GM12878 (cell line): Measurements from ENCODE around the gene BIRC7. TPM values are rescaled to one million over a fixed set of nuclear protein-coding genes. Genes with fewer than 3 reads are reported as not detected.

Source experiments
- ATAC-seq: fragments of 200-7000 bp; cut with Tn5 transposase; 3 replicates; pipeline ENCODE4 v1.9.1; 2020; ENCODE audit warnings: mild to moderate bottlenecking, moderate library complexity
- BruUV-seq: library from RNA; stranded (reverse); fragments of 400-500 nt; replicated peaks from 2 replicates; lab custom pipeline; 2021; lab: Mats Ljungman, UMichigan
- CTCF ChIA-PET: fragments of 300-600 bp; sonication (Branson Sonifier 250); formaldehyde crosslinking; extraction: SDS; loops from one replicate; lab custom pipeline; 2021; ENCODE audit warnings: inconsistent platforms; lab: Yijun Ruan, JAX
- POLR2A ChIA-PET: fragments of 350-600 bp; formaldehyde crosslinking; extraction: SDS; loops from one replicate; lab custom pipeline; 2021; ENCODE audit warnings: inconsistent platforms; lab: Charles Lee
- RAD21 ChIA-PET: fragments of 300-600 bp; sonication (Branson Sonifier 250); formaldehyde crosslinking; loops from one replicate; lab custom pipeline; 2023; ENCODE audit warnings: antibody characterized with exemption; ENCODE audit not compliant: unreplicated experiment; lab: Charles Lee
- SMC1A ChIA-PET: fragments of 300-600 bp; sonication (Branson Sonifier 250); formaldehyde crosslinking; loops from one replicate; lab custom pipeline; 2023; ENCODE audit not compliant: unreplicated experiment, uncharacterized antibody; lab: Charles Lee
- DNase-seq: peaks from one replicate; pipeline ENCODE4 v3.0.0-alpha.2; 2011; ENCODE audit warnings: low read depth, low spot score
- FAIRE-seq: peaks from 3 replicates; lab custom pipeline; 2011; peaks lifted over from hg19 to GRCh38; lab: Jason Lieb, UNC
- H2AFZ ChIP-seq: 2 replicates; pipeline ENCODE4 v1.6.0; 2011; ENCODE audit warnings: low read depth, low read length, control low read depth; ENCODE audit not compliant: control insufficient read depth
- H3K27ac ChIP-seq: 2 replicates; pipeline ENCODE4 v1.5.1; 2011; ENCODE audit warnings: control low read depth; ENCODE audit not compliant: control insufficient read depth, insufficient read depth
- H3K27me3 ChIP-seq, 2 experiments: replicated peaks in 1 of 2; 2 replicates each; pipeline versions ENCODE4 v1.6.0 to v1.6.1; 2011; ENCODE audit warnings: low read length in 1 of 2; ENCODE audit not compliant: control insufficient read depth in 2 of 2, insufficient read depth in 2 of 2
- H3K36me3 ChIP-seq, 2 experiments: 2 replicates each; pipeline ENCODE4 v1.5.1; 2011; ENCODE audit warnings: low read length in 1 of 2; ENCODE audit not compliant: control insufficient read depth in 2 of 2, insufficient read depth in 2 of 2
- H3K4me1 ChIP-seq: 2 replicates; pipeline ENCODE4 v1.6.1; 2011; ENCODE audit warnings: mild to moderate bottlenecking, low read length, moderate library complexity, mixed read lengths; ENCODE audit not compliant: control insufficient read depth, insufficient read depth
- H3K4me2 ChIP-seq: 2 replicates; pipeline ENCODE4 v1.6.0; 2011; ENCODE audit warnings: control low read depth; ENCODE audit not compliant: control insufficient read depth, insufficient read depth
- H3K4me3 ChIP-seq: fragments of 200-600 bp; sonication (generic); 2 replicates; pipeline ENCODE4 v1.5.1; 2016
- H3K79me2 ChIP-seq: 2 replicates; pipeline ENCODE4 v1.6.0; 2011; ENCODE audit warnings: low read length; ENCODE audit not compliant: control insufficient read depth, insufficient read depth
- H3K9ac ChIP-seq: 2 replicates; pipeline ENCODE4 v1.8.0; 2011; ENCODE audit warnings: low read length, control low read depth, mixed read lengths; ENCODE audit not compliant: control insufficient read depth, insufficient read depth
- H3K9me3 ChIP-seq: replicated peaks from 3 replicates; pipeline ENCODE4 v1.5.1; 2011; ENCODE audit warnings: mild to moderate bottlenecking, low read length; ENCODE audit not compliant: control insufficient read depth, insufficient read depth
- H4K20me1 ChIP-seq: 2 replicates; pipeline ENCODE4 v1.6.0; 2011; ENCODE audit not compliant: control insufficient read depth, insufficient read depth
- HDAC6 ChIP-seq: fragments of 200-600 bp; sonication (generic); IDR thresholded peaks from one replicate; pipeline ENCODE4 v1.8.0; 2017; ENCODE audit warnings: antibody characterized with exemption; ENCODE audit not compliant: unreplicated experiment
- IKZF1 ChIP-seq: fragments of 450-650 bp; conservative IDR thresholded peaks from 2 replicates; pipeline ENCODE4 v1.6.1; 2017; ENCODE audit warnings: antibody characterized with exemption, mild to moderate bottlenecking
- IRF3 ChIP-seq: fragments of 450-650 bp; IDR thresholded peaks from 2 replicates; pipeline ENCODE4 v1.6.1; 2014; ENCODE audit warnings: mild to moderate bottlenecking
- NR2C2 ChIP-seq: IDR thresholded peaks from 2 replicates; pipeline ENCODE4 v1.6.1; 2011; ENCODE audit warnings: borderline replicate concordance, low read depth; ENCODE audit not compliant: control insufficient read depth, insufficient read length
- NRF1 ChIP-seq: conservative IDR thresholded peaks from 2 replicates; pipeline ENCODE4 v1.6.1; 2011; ENCODE audit warnings: mild to moderate bottlenecking, low read depth, low read length, improper control_type of control experiment
- TCF7 ChIP-seq: IDR thresholded peaks from 2 replicates; pipeline ENCODE4 v1.6.1; 2014; ENCODE audit warnings: antibody characterized with exemption, borderline replicate concordance
- WGBS: methylation state at CpG from one replicate; pipeline ENCODE4 v1.1.6; 2016; ENCODE audit warnings: low lambda C conversion rate; ENCODE audit not compliant: insufficient replicate concordance, insufficient coverage; ENCODE audit errors: missing lambda C conversion rate; 5-methylcytosine and 5-hydroxymethylcytosine counted together
- in situ Hi-C: fragments of 300-500 bp; cut with MboI; formaldehyde crosslinking; loops from 9 replicates; pipeline ENCODE4 v1.14.3; 2018; ENCODE audit warnings: mixed read lengths
- intact Hi-C: fragments of 100-400 bp; cut with micrococcal nuclease; formaldehyde crosslinking; loops from one replicate; pipeline ENCODE4 v1.14.2; 2022; ENCODE audit not compliant: unreplicated experiment
- polyA plus RNA-seq, 11 experiments: library from polyadenylated mRNA; depleted of rRNA in 4 of 11; unstranded in 6 of 11; stranded (reverse) in 5 of 11; fragments of >200 nt; fragmentation: Nextera tagmentation in 4 of 11; fragmentation: Illumina TruSeq in 1 of 11; extraction: Ambion mirVana in 4 of 11; extraction: Trizol in 1 of 11; gene quantifications; 1 replicate in 1 of 11; 2 replicates in 10 of 11; pipeline versions ENCODE4 v1.2.1 to v1.2.3, GENCODE V29; 2011 to 2016; ENCODE audit warnings: inconsistent platforms in 2 of 11, missing spikeins in 2 of 11, low read depth in 1 of 11
- total RNA-seq, 4 experiments: library from RNA; depleted of rRNA in 3 of 4; stranded (reverse); fragments of >200 nt in 3 of 4; fragmentation: Illumina TruSeq in 1 of 4; extraction: Trizol in 1 of 4; gene quantifications; 2 replicates each; pipeline versions ENCODE4 v1.2.1 to v1.2.3, GENCODE V29; 2013 to 2021
- TF ChIP-seq, protein P1 (sequence below): IDR thresholded peaks from 2 replicates; pipeline ENCODE4 v1.6.1; 2011; ENCODE audit warnings: borderline replicate concordance, low read depth, mild to moderate bottlenecking, moderate library complexity, low read length; ENCODE audit not compliant: insufficient read depth, poor library complexity, severe bottlenecking
- TF ChIP-seq, protein P2 (sequence below): fragments of 450-650 bp; formaldehyde crosslinking; IDR thresholded peaks from 2 replicates; pipeline ENCODE4 v1.4.0; 2020; ENCODE audit warnings: mild to moderate bottlenecking, moderate library complexity

BIRC7 gene
- total and polyA plus RNA-seq, 10 of the 15 experiments (the other 5 are each of a cell fraction or from before 2014, with no cell fraction given) = 0.31 TPM; not detected in 9

DNA sequence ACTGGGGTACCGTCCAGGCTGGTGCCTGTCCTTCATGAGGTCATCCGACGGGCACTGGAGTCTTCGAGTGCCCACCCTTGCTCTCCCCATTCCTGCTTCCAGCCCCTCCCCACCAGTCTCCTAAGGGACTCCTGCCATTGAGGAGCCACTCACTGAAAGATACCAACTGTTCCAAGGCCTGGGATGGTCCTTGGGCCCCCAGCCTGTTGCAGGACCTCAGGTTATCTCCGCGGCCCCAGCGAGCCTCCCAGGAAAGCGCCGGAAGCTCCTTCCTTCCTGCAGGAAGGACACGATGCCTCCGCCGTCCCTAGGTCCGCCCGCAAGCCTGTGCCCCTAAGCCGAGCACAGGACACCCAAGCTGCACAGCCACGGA, 17.3 kb downstream of the BIRC7 start:
- BruUV-seq = no TSS peak
- RAD21 ChIA-PET = no interaction called here
- no peak for ATAC-seq
- Histone ChIP-seq H3K4me1 (no peaks in the 10 kb centered on the region), H3K4me3 (no peak overlapping the region), H2AFZ (no peak overlapping the region), H4K20me1 (no peaks in the 10 kb centered on the region; the same call in 1 of the 2 replicates), H3K9me3 (no peaks in the 10 kb centered on the region), H3K27me3 (peaks cover 0 to 9% of the 10 kb centered on the region in 2 experiments), H3K4me2 (no peak overlapping the region), H3K79me2 (no peaks in the 10 kb centered on the region), H3K36me3 (no peaks in the 10 kb centered on the region), H3K27ac (no peak overlapping the region), H3K9ac (no peak overlapping the region)
- in situ Hi-C loops = no loop called here
- TF ChIP-seq, protein P1, sequence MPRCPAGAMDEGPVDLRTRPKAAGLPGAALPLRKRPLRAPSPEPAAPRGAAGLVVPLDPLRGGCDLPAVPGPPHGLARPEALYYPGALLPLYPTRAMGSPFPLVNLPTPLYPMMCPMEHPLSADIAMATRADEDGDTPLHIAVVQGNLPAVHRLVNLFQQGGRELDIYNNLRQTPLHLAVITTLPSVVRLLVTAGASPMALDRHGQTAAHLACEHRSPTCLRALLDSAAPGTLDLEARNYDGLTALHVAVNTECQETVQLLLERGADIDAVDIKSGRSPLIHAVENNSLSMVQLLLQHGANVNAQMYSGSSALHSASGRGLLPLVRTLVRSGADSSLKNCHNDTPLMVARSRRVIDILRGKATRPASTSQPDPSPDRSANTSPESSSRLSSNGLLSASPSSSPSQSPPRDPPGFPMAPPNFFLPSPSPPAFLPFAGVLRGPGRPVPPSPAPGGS = no peak
- TF ChIP-seq NRF1 = no peak
- FAIRE-seq = no peak
- WGBS = 27% methylated on average over 15 of the region's 16 CpGs
- SMC1A ChIA-PET = no interaction called here
- no peak for DNase-seq
- CTCF ChIA-PET = no interaction called here
- POLR2A ChIA-PET = no interaction called here
- intact Hi-C loops = no loop called here

GRCh38 chr20:63253438-63254231, 17.9 kb downstream of the BIRC7 start:
- no peaks in the 10 kb centered on the region for H3K36me3 ChIP-seq
- no peak for DNase-seq
- TF ChIP-seq IKZF1 (no peak), TCF7 (no peak), NR2C2 (no peak), IRF3 (no peak), HDAC6 (peak; percentile 63)
- TF ChIP-seq, protein P2, sequence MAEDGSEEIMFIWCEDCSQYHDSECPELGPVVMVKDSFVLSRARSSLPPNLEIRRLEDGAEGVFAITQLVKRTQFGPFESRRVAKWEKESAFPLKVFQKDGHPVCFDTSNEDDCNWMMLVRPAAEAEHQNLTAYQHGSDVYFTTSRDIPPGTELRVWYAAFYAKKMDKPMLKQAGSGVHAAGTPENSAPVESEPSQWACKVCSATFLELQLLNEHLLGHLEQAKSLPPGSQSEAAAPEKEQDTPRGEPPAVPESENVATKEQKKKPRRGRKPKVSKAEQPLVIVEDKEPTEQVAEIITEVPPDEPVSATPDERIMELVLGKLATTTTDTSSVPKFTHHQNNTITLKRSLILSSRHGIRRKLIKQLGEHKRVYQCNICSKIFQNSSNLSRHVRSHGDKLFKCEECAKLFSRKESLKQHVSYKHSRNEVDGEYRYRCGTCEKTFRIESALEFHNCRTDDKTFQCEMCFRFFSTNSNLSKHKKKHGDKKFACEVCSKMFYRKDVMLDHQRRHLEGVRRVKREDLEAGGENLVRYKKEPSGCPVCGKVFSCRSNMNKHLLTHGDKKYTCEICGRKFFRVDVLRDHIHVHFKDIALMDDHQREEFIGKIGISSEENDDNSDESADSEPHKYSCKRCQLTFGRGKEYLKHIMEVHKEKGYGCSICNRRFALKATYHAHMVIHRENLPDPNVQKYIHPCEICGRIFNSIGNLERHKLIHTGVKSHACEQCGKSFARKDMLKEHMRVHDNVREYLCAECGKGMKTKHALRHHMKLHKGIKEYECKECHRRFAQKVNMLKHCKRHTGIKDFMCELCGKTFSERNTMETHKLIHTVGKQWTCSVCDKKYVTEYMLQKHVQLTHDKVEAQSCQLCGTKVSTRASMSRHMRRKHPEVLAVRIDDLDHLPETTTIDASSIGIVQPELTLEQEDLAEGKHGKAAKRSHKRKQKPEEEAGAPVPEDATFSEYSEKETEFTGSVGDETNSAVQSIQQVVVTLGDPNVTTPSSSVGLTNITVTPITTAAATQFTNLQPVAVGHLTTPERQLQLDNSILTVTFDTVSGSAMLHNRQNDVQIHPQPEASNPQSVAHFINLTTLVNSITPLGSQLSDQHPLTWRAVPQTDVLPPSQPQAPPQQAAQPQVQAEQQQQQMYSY (CRISPR knock-in tag) = no peak
- TF ChIP-seq, all 136 proteins: peak for 1
- ChIA-PET POLR2A (no interaction called here), CTCF (no interaction called here), RAD21 (no interaction called here), SMC1A (no interaction called here)
- ATAC-seq = no peak
- H3K4me2 ChIP-seq = no peak overlapping the region
- H3K27me3 ChIP-seq = peaks cover 0 to 9% of the 10 kb centered on the region in 2 experiments
- H4K20me1 ChIP-seq = no peaks in the 10 kb centered on the region; the same call in 1 of the 2 replicates
- H3K4me1 ChIP-seq = no peaks in the 10 kb centered on the region
- H3K27ac ChIP-seq = no peak overlapping the region
- H3K9ac ChIP-seq = no peak overlapping the region
- FAIRE-seq = no peak
- intact Hi-C loops = no loop called here
- 7% methylated on average over 54 of the region's 89 CpGs for WGBS
- H2AFZ ChIP-seq = no peak overlapping the region
- no TSS peak for BruUV-seq
- H3K4me3 ChIP-seq = no peak overlapping the region
- no peaks in the 10 kb centered on the region for H3K9me3 ChIP-seq
- in situ Hi-C loops = no loop called here
- no peaks in the 10 kb centered on the region for H3K79me2 ChIP-seq
